Activated CD4-positive, alpha-beta T cell treated with anti-CD3 and anti-CD28 coated beads, Interleukin-2, amount 10 ng/mL, durations not matched to agents 7 days and 5 days (primary cell): Measurements from ENCODE around the gene KRT80. TPM values are rescaled to one million over a fixed set of nuclear protein-coding genes. Genes with fewer than 3 reads are reported as not detected.

Experiments used
- CTCF ChIA-PET: fragments of 350-600 bp; sonication (Branson Sonifier 250); formaldehyde crosslinking; loops from one replicate; lab custom pipeline; 2021; ENCODE audit warnings: antibody characterized with exemption; lab: Charles Lee
- POLR2A ChIA-PET: fragments of 350-600 bp; sonication (Branson Sonifier 250); formaldehyde crosslinking; loops from one replicate; lab custom pipeline; 2021; ENCODE audit warnings: antibody characterized with exemption; lab: Charles Lee
- DNase-seq: peaks from one replicate; pipeline ENCODE4 v3.0.0-alpha.2; 2020
- H3K27ac Mint-ChIP-seq: one replicate; pipeline ENCODE4 v1.8.0; 2021; ENCODE audit warnings: mild to moderate bottlenecking, moderate library complexity, mixed read lengths
- H3K27me3 Mint-ChIP-seq: one replicate; pipeline ENCODE4 v1.8.0; 2021; ENCODE audit warnings: mixed read lengths
- H3K36me3 Mint-ChIP-seq: one replicate; pipeline ENCODE4 v1.8.0; 2021; ENCODE audit warnings: low read depth, mixed read lengths
- H3K4me1 Mint-ChIP-seq: one replicate; pipeline ENCODE4 v1.8.0; 2021; ENCODE audit warnings: mixed read lengths
- H3K4me3 Mint-ChIP-seq: one replicate; pipeline ENCODE4 v1.8.0; 2021; ENCODE audit warnings: mild to moderate bottlenecking, moderate library complexity, mixed read lengths
- H3K9me3 Mint-ChIP-seq: one replicate; pipeline ENCODE4 v1.8.0; 2021; ENCODE audit warnings: mixed read lengths
- total RNA-seq, 2 experiments: library from RNA; stranded (reverse); gene quantifications; one replicate each; pipeline ENCODE4 v1.2.3, GENCODE V29; 2021

KRT80 gene
- total RNA-seq, 2 experiments from 2014 or later, result not detected

GRCh38 chr12:52224151-52224550, 32.3 kb upstream of the KRT80 start:
- H3K4me1 Mint-ChIP-seq, result peaks cover 7% of the 10 kb centered on the region
- POLR2A ChIA-PET, result no interaction called here
- H3K9me3 Mint-ChIP-seq, result no peaks in the 10 kb centered on the region
- no peaks in the 10 kb centered on the region for H3K36me3 Mint-ChIP-seq
- no peak for DNase-seq
- H3K27me3 Mint-ChIP-seq, result peaks cover 63% of the 10 kb centered on the region
- H3K4me3 Mint-ChIP-seq, result no peak overlapping the region
- H3K27ac Mint-ChIP-seq, result no peak overlapping the region
- CTCF ChIA-PET, result interaction anchor here (1.2 to 1.6 kb wide), 3 partner anchors 27 to 103 kb away, joined by 4 to 5 read pairs (median 5); no protein-coding TSS in a partner anchor

DNA sequence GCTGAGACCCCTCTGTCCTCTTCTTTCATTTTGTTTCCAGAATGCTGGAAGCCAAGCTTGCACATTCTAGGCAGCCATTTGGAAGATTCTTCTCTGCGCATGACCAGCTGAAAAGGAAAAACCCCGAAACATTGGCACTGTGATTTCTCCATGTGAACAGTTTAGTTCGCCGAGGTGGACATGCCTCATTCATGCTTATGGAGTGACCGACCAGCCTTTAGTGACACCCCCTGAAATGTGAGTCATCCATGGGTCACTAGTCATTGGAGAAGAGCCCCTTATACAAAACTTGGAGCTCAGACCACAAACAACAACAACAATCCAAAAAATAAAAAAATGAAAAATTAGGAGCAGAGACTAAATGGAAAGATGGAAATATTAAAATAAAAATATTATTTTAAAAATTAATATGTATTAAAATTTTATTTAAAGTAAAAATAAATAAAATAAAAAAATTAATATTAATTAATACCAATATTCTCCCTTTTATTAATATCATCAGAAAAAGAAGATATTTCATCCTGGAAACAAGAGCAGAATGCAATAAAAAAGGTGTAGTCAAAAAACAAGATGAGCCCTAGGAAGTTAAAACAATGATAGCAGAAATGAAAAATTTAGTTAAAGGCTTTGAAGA, 31.7 kb upstream of the KRT80 start:
- ChIA-PET POLR2A (no interaction called here), CTCF (interaction anchor here (1.1 to 1.6 kb wide), 3 partner anchors 13 to 198 kb away, joined by 3 to 5 read pairs (median 3); no protein-coding TSS in a partner anchor)
- DNase-seq, result no peak
- Mint-ChIP-seq H3K27ac (no peak overlapping the region), H3K27me3 (peaks cover 59% of the 10 kb centered on the region), H3K36me3 (no peaks in the 10 kb centered on the region), H3K4me1 (peaks cover 7% of the 10 kb centered on the region), H3K4me3 (no peak overlapping the region), H3K9me3 (no peaks in the 10 kb centered on the region)

- Mint-ChIP-seq H3K9me3 (no peaks in the 10 kb centered on the region), H3K27me3 (peaks cover 58% of the 10 kb centered on the region), H3K4me3 (no peak overlapping the region), H3K36me3 (no peaks in the 10 kb centered on the region), H3K27ac (no peak overlapping the region), H3K4me1 (peaks cover 7% of the 10 kb centered on the region)
- no peak for DNase-seq
- ChIA-PET POLR2A (no interaction called here), CTCF (interaction anchor here (0.5 to 2.0 kb wide), 9 partner anchors 10 to 197 kb away, joined by 3 to 8 read pairs (median 3); partner anchors contain the start of gene KRT7)
Measured at GRCh38 chr12:52222692-52223091, 30.9 kb upstream of the KRT80 start.

GRCh38 chr12:52221912-52222457, 30.2 kb upstream of the KRT80 start:
- peaks cover 7% of the 10 kb centered on the region for H3K4me1 Mint-ChIP-seq
- peak; percentile 79 for DNase-seq
- H3K9me3 Mint-ChIP-seq, result no peaks in the 10 kb centered on the region
- peaks cover 54% of the 10 kb centered on the region for H3K27me3 Mint-ChIP-seq
- H3K27ac Mint-ChIP-seq, result no peak overlapping the region
- H3K36me3 Mint-ChIP-seq, result no peaks in the 10 kb centered on the region
- H3K4me3 Mint-ChIP-seq, result no peak overlapping the region
- ChIA-PET POLR2A (no interaction called here), CTCF (interaction anchor here (0.5 to 2.0 kb wide), 19 partner anchors 9 to 540 kb away, joined by 3 to 8 read pairs (median 3); partner anchors contain the start of gene KRT7)

GRCh38 chr12:52221070-52221781, 29.4 kb upstream of the KRT80 start:
- CTCF ChIA-PET, result interaction anchor here (0.5 to 2.0 kb wide), 13 partner anchors 8 to 241 kb away, joined by 3 to 8 read pairs (median 4); no protein-coding TSS in a partner anchor

GRCh38 chr12:52220477-52220876, 28.7 kb upstream of the KRT80 start:
- DNase-seq, result no peak
- no peak overlapping the region for H3K27ac Mint-ChIP-seq
- H3K4me3 Mint-ChIP-seq, result no peak overlapping the region
- H3K4me1 Mint-ChIP-seq, result peaks cover 7% of the 10 kb centered on the region
- POLR2A ChIA-PET, result no interaction called here
- H3K36me3 Mint-ChIP-seq, result no peaks in the 10 kb centered on the region
- no peaks in the 10 kb centered on the region for H3K9me3 Mint-ChIP-seq
- peaks cover 42% of the 10 kb centered on the region for H3K27me3 Mint-ChIP-seq
- CTCF ChIA-PET, result interaction anchor here (0.9 kb wide), 1 partner anchor 118 kb away, joined by 4 read pairs; no protein-coding TSS in a partner anchor

More at GRCh38 chr12:52221070-52221781, 29.4 kb upstream of the KRT80 start:
- H3K4me3 Mint-ChIP-seq, result no peak overlapping the region
- no peak for DNase-seq
- H3K27me3 Mint-ChIP-seq, result peaks cover 46% of the 10 kb centered on the region
- no peaks in the 10 kb centered on the region for H3K9me3 Mint-ChIP-seq
- no peak overlapping the region for H3K27ac Mint-ChIP-seq
- POLR2A ChIA-PET, result no interaction called here
- H3K4me1 Mint-ChIP-seq, result peaks cover 7% of the 10 kb centered on the region
- no peaks in the 10 kb centered on the region for H3K36me3 Mint-ChIP-seq

DNA sequence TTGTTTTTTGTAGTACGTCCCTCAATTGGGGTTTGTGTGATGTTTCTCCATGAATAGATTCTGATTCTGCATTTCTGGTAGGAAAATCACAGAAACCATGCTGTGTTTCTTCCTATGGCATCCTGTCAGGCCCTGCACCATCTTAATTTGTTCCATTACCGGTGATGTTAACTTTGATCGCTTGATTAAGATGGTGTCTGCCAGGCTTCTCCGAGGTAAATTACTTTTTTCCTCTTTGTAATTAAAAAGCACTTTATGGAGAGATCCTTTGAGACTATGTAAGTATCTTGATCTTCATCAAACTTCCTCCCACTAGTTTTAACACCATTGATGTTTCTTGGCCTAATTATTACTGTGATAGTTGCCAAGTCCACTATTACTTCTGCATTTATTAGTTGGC, 26.2 kb upstream of the KRT80 start:
- DNase-seq, result no peak
- Mint-ChIP-seq H3K4me3 (no peak overlapping the region), H3K27ac (no peak overlapping the region), H3K9me3 (no peaks in the 10 kb centered on the region), H3K36me3 (no peaks in the 10 kb centered on the region), H3K27me3 (peaks cover 25% of the 10 kb centered on the region), H3K4me1 (peaks cover 7% of the 10 kb centered on the region)
- CTCF ChIA-PET, result no interaction called here
- POLR2A ChIA-PET, result no interaction called here

GRCh38 chr12:52217223-52217622, 25.4 kb upstream of the KRT80 start:
- ChIA-PET POLR2A (no interaction called here), CTCF (no interaction called here)
- H3K27me3 Mint-ChIP-seq, result peaks cover 23% of the 10 kb centered on the region
- no peak overlapping the region for H3K4me3 Mint-ChIP-seq
- peaks cover 6% of the 10 kb centered on the region for H3K4me1 Mint-ChIP-seq
- no peaks in the 10 kb centered on the region for H3K36me3 Mint-ChIP-seq
- no peak for DNase-seq
- no peak overlapping the region for H3K27ac Mint-ChIP-seq
- H3K9me3 Mint-ChIP-seq, result no peaks in the 10 kb centered on the region

- DNase-seq, result no peak
- Mint-ChIP-seq H3K9me3 (no peaks in the 10 kb centered on the region), H3K27ac (no peak overlapping the region), H3K36me3 (no peaks in the 10 kb centered on the region), H3K27me3 (peaks cover 19% of the 10 kb centered on the region), H3K4me1 (peaks cover 2% of the 10 kb centered on the region), H3K4me3 (no peak overlapping the region)
- CTCF ChIA-PET, result interaction anchor here (1.2 kb wide), 1 partner anchor 17 kb away, joined by 3 read pairs; no protein-coding TSS in a partner anchor
- POLR2A ChIA-PET, result no interaction called here
Measured at GRCh38 chr12:52216807-52217206, 25.0 kb upstream of the KRT80 start.

- POLR2A ChIA-PET, result no interaction called here
- H3K27me3 Mint-ChIP-seq, result peaks cover 17% of the 10 kb centered on the region
Measured at GRCh38 chr12:52216100-52216499, 24.3 kb upstream of the KRT80 start.

DNA sequence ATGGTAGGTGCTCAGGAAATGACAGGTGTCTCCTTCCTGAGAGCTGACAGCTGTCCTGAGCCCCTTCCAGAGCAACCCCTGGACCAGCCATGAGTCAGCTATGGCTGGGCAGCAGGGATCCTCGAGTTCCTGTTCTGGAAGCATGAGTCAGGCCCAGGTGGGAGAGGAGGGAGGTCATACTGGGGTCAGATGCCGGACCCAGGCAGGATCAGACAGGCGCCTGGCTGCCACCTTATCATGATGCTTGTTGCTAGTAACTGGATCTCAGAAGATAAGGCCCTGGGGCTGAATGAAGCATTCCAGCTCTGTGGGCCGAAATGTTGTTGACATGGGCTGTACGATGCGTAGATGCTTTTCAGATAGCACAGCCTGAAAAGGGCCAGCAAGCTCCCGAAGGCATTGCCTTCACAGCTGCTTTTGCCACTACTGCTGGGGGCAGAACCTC, 23.8 kb upstream of the KRT80 start:
- Mint-ChIP-seq H3K4me1 (no peaks in the 10 kb centered on the region), H3K27ac (no peak overlapping the region), H3K4me3 (no peak overlapping the region), H3K9me3 (no peaks in the 10 kb centered on the region), H3K36me3 (no peaks in the 10 kb centered on the region), H3K27me3 (peaks cover 15% of the 10 kb centered on the region)
- POLR2A ChIA-PET, result no interaction called here
- CTCF ChIA-PET, result interaction anchor here (1.2 kb wide), 1 partner anchor 15 kb away, joined by 3 read pairs; no protein-coding TSS in a partner anchor
- DNase-seq, result no peak

More at GRCh38 chr12:52216100-52216499, 24.3 kb upstream of the KRT80 start:
- no peaks in the 10 kb centered on the region for H3K9me3 Mint-ChIP-seq
- DNase-seq, result no peak
- no peaks in the 10 kb centered on the region for H3K4me1 Mint-ChIP-seq
- CTCF ChIA-PET, result interaction anchor here (1.2 kb wide), 1 partner anchor 16 kb away, joined by 3 read pairs; no protein-coding TSS in a partner anchor
- H3K36me3 Mint-ChIP-seq, result no peaks in the 10 kb centered on the region
- H3K4me3 Mint-ChIP-seq, result no peak overlapping the region
- H3K27ac Mint-ChIP-seq, result peak overlapping the region; percentile 34

DNA sequence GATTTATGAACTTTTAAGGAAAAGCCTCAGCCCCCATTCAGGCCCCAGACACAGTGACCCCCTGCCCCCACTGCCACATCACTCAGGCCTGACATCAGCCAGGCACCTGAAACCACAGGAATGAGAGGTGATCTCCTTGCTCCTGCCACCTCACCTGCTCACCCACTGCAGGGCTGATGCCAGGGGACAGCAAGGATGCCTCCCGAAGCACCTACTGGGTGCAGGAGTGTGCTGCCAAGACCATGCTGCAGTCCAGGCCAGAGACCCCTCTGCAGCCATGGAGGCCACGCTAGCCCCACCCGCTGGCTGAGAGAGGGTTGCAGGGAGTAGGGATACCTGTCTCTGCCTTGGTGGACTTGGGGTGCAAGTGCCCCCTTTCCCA, 22.6 kb upstream of the KRT80 start:
- no peak overlapping the region for H3K4me3 Mint-ChIP-seq
- peaks cover 14% of the 10 kb centered on the region for H3K27me3 Mint-ChIP-seq
- no peaks in the 10 kb centered on the region for H3K4me1 Mint-ChIP-seq
- ChIA-PET CTCF (interaction anchor here (0.9 to 2.1 kb wide), 2 partner anchors 24 to 265 kb away, joined by 3 to 6 read pairs; no protein-coding TSS in a partner anchor), POLR2A (no interaction called here)
- no peaks in the 10 kb centered on the region for H3K9me3 Mint-ChIP-seq
- no peak overlapping the region for H3K27ac Mint-ChIP-seq
- no peaks in the 10 kb centered on the region for H3K36me3 Mint-ChIP-seq
- no peak for DNase-seq
